Psoas muscle (tissue), 8 donors: ENCODE data around the gene TMEM26. TPM values are rescaled to one million over a fixed set of nuclear protein-coding genes. Genes with fewer than 3 reads are reported as not detected.
A peak's percentile ranks its signal among the peaks of the same experiment; 100 is the strongest.

ENCODE experiments used
- ATAC-seq, 4 donors: fragments of 200-7000 bp; cut with Tn5 transposase; one replicate each; pipeline ENCODE4 v1.9.1; 2020; ENCODE audit warnings: moderate library complexity in 3 of 4, mild to moderate bottlenecking in 2 of 4
- DNase-seq, 2 donors: peaks; one replicate each; pipeline ENCODE4 v3.0.0-alpha.2; 2020
- H3K27ac ChIP-seq: fragments of 200-600 bp; one replicate; pipeline ENCODE4 v1.8.0; 2022
- H3K27me3 ChIP-seq, 3 donors: fragments of 200-600 bp in 1 of 3; one replicate each; pipeline versions ENCODE4 v1.6.1 to v1.8.0; 2013 to 2022; ENCODE audit warnings: low read length in 2 of 3, mild to moderate bottlenecking in 2 of 3, moderate library complexity in 1 of 3; ENCODE audit not compliant: insufficient read depth in 3 of 3
- H3K36me3 ChIP-seq, 2 donors: fragments of 200-600 bp in 1 of 2; one replicate each; pipeline versions ENCODE4 v1.6.1 to v1.8.0; 2013 to 2022; ENCODE audit warnings: low read depth in 1 of 2, mild to moderate bottlenecking in 1 of 2, moderate library complexity in 1 of 2; ENCODE audit not compliant: insufficient read depth in 1 of 2
- H3K4me1 ChIP-seq: fragments of 200-600 bp; one replicate; pipeline ENCODE4 v1.8.0; 2022
- H3K4me3 ChIP-seq: fragments of 200-600 bp; one replicate; pipeline ENCODE4 v1.8.0; 2022; ENCODE audit warnings: mild to moderate bottlenecking
- H3K9me3 ChIP-seq: fragments of 200-600 bp; one replicate; pipeline ENCODE4 v1.8.0; 2022
- WGBS, 3 donors: extraction: QIAGEN DNeasy Blood & Tissue Kit; methylation state at CpG; one replicate each; pipeline versions ENCODE4 v1.1.6 to v1.1.7; 2013; 5-methylcytosine and 5-hydroxymethylcytosine counted together
- intact Hi-C, 2 donors: fragments of 100-400 bp; cut with DNase I; formaldehyde crosslinking; loops; one replicate each; pipeline versions ENCODE4 v1.11.0 to v1.14.2; 2022
- polyA plus RNA-seq, 3 donors: library from polyadenylated mRNA; stranded (reverse); fragments of 200-250 nt; gene quantifications; one replicate each; pipeline ENCODE4 v1.2.3, GENCODE V29; 2013
- total RNA-seq, 4 donors: library from RNA; stranded (reverse); fragmentation: NEBNext Ultra II Directional in 2 of 4; extraction: Animal tissue kit (Norgen Biotek cat#: 25700) in 2 of 4; gene quantifications; one replicate each; pipeline versions ENCODE4 v1.2.1 to v1.2.4, GENCODE V29; 2021 to 2023
- TF ChIP-seq, protein P1 (sequence below): fragments of 200-600 bp; IDR thresholded peaks from one replicate; pipeline ENCODE4 v1.8.0; 2022; ENCODE audit warnings: antibody characterized with exemption
- donor health status: healthy with polysubstance abuse.
- donor health status: DM: no; HTN: no; CAD: no; lungs with moderate emphysema.
- donor health status: Bipolar disorder and iron deficiency.
- donor health status: healthy.
- donor health status: DM: yes; HTN: yes; CAD: no.
- donor health status: DM: no; HTN: no; CAD: no.
- donor health status: DM: no; HTN: no; CAD: no.
- donor health status: DM: yes; HTN: yes; CAD: no.

Gene TMEM26
- total and polyA plus RNA-seq, 7 donors, result 0.05 to 0.99 (median 0.10) TPM

DNA sequence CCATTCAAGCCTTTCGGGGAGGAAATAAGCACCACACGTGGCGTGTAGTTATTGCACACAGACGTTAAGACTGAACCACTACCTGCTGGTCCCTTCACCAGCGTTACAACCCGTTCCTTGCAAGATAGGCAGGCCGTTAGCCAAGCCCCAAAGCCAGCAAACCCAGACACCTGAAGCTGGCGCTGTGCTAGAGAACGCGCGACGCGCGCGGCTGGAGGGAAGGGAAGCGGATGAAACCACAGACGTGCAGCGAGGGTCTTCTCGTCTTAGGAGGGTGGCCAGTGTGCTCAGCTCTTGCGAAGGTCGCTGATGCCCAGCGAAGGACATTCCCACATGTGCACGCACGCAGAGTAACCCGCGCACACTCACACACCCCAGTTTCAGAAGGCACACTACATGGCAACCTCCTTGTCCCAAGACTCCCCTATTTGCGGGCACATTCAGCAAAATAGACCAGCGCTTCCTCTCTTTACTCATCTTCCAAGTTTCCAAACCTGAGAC lies 980 bp downstream of the TMEM26 start:
- H3K27ac ChIP-seq, result no peak overlapping the region
- ATAC-seq, result no peak
- H3K4me1 ChIP-seq, result peaks cover 7% of the 10 kb centered on the region
- no peaks in the 10 kb centered on the region for H3K36me3 ChIP-seq
- TF ChIP-seq, protein P1, sequence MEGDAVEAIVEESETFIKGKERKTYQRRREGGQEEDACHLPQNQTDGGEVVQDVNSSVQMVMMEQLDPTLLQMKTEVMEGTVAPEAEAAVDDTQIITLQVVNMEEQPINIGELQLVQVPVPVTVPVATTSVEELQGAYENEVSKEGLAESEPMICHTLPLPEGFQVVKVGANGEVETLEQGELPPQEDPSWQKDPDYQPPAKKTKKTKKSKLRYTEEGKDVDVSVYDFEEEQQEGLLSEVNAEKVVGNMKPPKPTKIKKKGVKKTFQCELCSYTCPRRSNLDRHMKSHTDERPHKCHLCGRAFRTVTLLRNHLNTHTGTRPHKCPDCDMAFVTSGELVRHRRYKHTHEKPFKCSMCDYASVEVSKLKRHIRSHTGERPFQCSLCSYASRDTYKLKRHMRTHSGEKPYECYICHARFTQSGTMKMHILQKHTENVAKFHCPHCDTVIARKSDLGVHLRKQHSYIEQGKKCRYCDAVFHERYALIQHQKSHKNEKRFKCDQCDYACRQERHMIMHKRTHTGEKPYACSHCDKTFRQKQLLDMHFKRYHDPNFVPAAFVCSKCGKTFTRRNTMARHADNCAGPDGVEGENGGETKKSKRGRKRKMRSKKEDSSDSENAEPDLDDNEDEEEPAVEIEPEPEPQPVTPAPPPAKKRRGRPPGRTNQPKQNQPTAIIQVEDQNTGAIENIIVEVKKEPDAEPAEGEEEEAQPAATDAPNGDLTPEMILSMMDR, result no peak
- intact Hi-C loops, result no loop called here
- peak overlapping the region; percentile 65 for H3K4me3 ChIP-seq
- 12 to 17% (median 13%) methylated on average over 26 to 28 of the region's 28 CpGs for WGBS, 3 donors
- peak in 1 of 2 donors; percentile 35 for DNase-seq
- no peaks in the 10 kb centered on the region for H3K9me3 ChIP-seq
- H3K27me3 ChIP-seq, result peaks cover 0 to 21% (median 3%) of the 10 kb centered on the region in 3 donors

- DNase-seq, result no peak
- peaks cover 0 to 21% (median 3%) of the 10 kb centered on the region in 3 donors for H3K27me3 ChIP-seq
- TF ChIP-seq, protein P1, result no peak
- intact Hi-C loops, result no loop called here
- peaks cover 7% of the 10 kb centered on the region for H3K4me1 ChIP-seq
- no peaks in the 10 kb centered on the region for H3K9me3 ChIP-seq
- no peak overlapping the region for H3K4me3 ChIP-seq
- H3K27ac ChIP-seq, result no peak overlapping the region
- no peak for ATAC-seq
- WGBS, 3 donors, result 86 to 90% (median 87%) methylated on average over 3 of the region's 3 CpGs
- H3K36me3 ChIP-seq, result no peaks in the 10 kb centered on the region
Measured at GRCh38 chr10:61451357-61451756, 1.8 kb downstream of the TMEM26 start.

DNA sequence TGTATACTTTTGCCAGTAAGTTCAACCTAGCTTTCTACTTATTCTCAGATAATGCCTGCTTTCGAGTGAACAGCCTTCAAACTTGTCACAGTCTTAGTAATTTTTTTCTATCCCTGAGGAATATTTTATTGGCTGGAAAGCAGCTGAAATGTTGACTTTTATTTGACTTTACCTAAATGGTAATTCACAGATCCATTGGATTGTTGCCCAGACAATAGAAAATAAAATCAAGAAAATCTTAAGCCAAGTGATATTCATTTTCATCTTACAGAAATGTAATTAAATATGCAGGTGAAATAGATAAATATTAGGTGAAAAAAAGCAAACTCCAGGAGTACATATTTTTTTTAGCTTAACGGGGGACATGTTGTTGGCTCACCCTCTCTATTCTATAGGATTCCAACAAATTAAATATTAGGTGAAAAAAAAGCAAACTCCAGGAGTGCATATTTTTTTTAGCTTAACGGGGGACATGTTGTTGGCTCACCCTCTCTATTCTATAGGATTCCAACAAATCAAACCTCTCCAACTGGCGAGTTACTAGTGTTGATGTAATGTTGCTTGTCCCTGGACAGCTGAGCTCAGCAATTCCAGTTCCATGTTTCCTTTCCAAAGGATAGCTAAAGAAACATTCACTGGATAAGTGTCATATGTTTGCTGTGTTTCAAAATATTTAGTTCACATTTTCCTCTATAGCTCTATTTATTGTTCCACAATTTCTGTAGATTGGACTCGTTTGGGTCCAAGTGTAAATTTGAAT lies 4.2 kb downstream of the TMEM26 start:
- TF ChIP-seq, protein P1, result no peak
- intact Hi-C loops, result no loop called here
- WGBS, 3 donors, result 62 to 73% (median 71%) methylated on average over 5 of the region's 5 CpGs
- no peak overlapping the region for H3K27ac ChIP-seq
- ATAC-seq, result no peak
- no peak overlapping the region for H3K4me3 ChIP-seq
- no peak for DNase-seq
- peaks cover 0 to 21% (median 3%) of the 10 kb centered on the region in 3 donors for H3K27me3 ChIP-seq
- no peaks in the 10 kb centered on the region for H3K9me3 ChIP-seq
- H3K36me3 ChIP-seq, result no peaks in the 10 kb centered on the region
- peaks cover 7% of the 10 kb centered on the region for H3K4me1 ChIP-seq

GRCh38 chr10:61448091-61448490 lies 5.1 kb downstream of the TMEM26 start:
- intact Hi-C loops, result no loop called here
- ATAC-seq (no peak), DNase-seq (no peak)
- Histone ChIP-seq H3K4me3 (no peak overlapping the region), H3K4me1 (peaks cover 7% of the 10 kb centered on the region), H3K36me3 (no peaks in the 10 kb centered on the region), H3K27ac (no peak overlapping the region), H3K9me3 (no peaks in the 10 kb centered on the region), H3K27me3 (peaks cover 0 to 19% (median 3%) of the 10 kb centered on the region in 3 donors)
- TF ChIP-seq, protein P1, result no peak
- 75 to 81% (median 80%) methylated on average over 3 of the region's 3 CpGs for WGBS, 3 donors
